KG1 (cell line): ENCODE measurements around the gene WASHC3.

Source experiments
- DNase-seq: peaks from one replicate; lab custom pipeline; 2025; lab: John Stamatoyannopoulos, UW

Gene WASHC3

DNA sequence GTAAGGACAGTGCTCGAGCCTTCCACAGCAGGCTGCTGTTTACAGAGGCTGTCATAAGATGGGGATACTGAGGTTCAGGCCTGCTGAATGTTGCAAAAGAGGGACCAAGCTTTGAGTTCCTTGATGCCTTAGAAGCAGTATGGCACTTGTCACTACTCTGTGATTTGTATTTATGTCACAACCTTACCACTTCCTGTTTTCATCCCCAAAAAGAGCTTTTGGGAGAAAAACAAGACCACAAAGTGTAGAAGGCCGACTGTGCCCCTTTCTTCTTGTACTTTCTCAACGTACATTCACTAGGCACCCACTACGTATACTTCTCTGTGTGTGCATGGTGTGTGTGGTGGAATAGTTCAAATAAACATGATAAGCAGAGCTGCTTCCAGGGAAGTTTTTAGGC is 94.3 kb downstream of the WASHC3 start:
- no peak for DNase-seq

GRCh38 chr12:101966496-101966895 is 95.3 kb downstream of the WASHC3 start:
- DNase-seq, result no peak

- no peak for DNase-seq
These were observed 98.1 kb downstream of the WASHC3 start for GRCh38 chr12:101963697-101964096.
